ENCODE data around the gene FBXW9.

DNA sequence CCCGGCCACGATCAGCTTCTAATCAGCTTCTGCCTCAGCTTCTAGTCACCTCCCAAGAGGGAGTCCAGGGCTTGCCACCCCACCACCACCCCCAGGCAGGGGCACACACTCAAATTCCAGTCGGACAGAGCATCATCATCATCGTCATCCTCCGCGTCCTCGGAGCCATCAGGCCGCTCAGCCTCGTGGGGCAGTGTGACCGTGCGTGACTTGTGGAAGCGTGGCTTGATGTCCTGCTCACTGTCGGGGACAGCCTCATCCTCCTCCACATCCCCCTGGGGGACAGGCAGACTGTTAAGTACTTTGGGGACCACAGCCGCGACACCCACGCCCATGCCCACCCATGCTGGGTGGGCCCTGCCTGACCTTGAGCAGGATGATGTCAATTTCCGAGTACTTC, 14.8 kb upstream of the FBXW9 start:
- TF ChIP-seq, protein P1, sequence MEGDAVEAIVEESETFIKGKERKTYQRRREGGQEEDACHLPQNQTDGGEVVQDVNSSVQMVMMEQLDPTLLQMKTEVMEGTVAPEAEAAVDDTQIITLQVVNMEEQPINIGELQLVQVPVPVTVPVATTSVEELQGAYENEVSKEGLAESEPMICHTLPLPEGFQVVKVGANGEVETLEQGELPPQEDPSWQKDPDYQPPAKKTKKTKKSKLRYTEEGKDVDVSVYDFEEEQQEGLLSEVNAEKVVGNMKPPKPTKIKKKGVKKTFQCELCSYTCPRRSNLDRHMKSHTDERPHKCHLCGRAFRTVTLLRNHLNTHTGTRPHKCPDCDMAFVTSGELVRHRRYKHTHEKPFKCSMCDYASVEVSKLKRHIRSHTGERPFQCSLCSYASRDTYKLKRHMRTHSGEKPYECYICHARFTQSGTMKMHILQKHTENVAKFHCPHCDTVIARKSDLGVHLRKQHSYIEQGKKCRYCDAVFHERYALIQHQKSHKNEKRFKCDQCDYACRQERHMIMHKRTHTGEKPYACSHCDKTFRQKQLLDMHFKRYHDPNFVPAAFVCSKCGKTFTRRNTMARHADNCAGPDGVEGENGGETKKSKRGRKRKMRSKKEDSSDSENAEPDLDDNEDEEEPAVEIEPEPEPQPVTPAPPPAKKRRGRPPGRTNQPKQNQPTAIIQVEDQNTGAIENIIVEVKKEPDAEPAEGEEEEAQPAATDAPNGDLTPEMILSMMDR (conservative IDR thresholded peaks at IDR 0.05; ENCODE audit: low read depth in 2 of 2): no peak
- TF ChIP-seq STAT1 (IDR thresholded peaks at IDR 0.05; ENCODE audit: unreplicated experiment) (no peak), EZH2 (IDR thresholded peaks at IDR 0.05; ENCODE audit: low read depth, unreplicated experiment) (no peak), POLR2AphosphoS5 (IDR thresholded peaks at IDR 0.05; ENCODE audit: low read depth) (no peak)
